Measurements from ENCODE around the gene FURIN. TPM values are rescaled to one million over a fixed set of nuclear protein-coding genes. Genes with fewer than 3 reads are reported as not detected.
"Not testable (repeated sequence)": the region's sequence is repeated elsewhere in the genome, so short reads cannot be mapped to it uniquely, and the experiment has no call there.

FURIN gene
- 10 to 100 TPM; 20.1 to 35.7 (median 28.3) TPM for polyA plus RNA-seq (ENCODE audit: insufficient read length in 10 of 10)
- long read RNA-seq, donor 1, full-length matches to known transcripts, result 1 of 1 reads
- long read RNA-seq, donor 1, partial matches to known transcripts, result 0 of 1 reads
- long read RNA-seq, donor 1, other reads (novel, unspliced or antisense), result 0 of 1 reads
- long read RNA-seq, donor 2, full-length matches to known transcripts, result 2 of 2 reads
- long read RNA-seq, donor 2, partial matches to known transcripts, result 0 of 2 reads
- long read RNA-seq, donor 2, other reads (novel, unspliced or antisense), result 0 of 2 reads
- long read RNA-seq, donor 3, result 0 reads
- long read RNA-seq, donor 4, full-length matches to known transcripts, result 1 of 8 reads
- long read RNA-seq, donor 4, partial matches to known transcripts, result 7 of 8 reads
- long read RNA-seq, donor 4, other reads (novel, unspliced or antisense), result 0 of 8 reads
- long read RNA-seq, donor 5, result 0 reads
- long read RNA-seq, donor 6, full-length matches to known transcripts, result 1 of 1 reads
- long read RNA-seq, donor 6, partial matches to known transcripts, result 0 of 1 reads
- long read RNA-seq, donor 6, other reads (novel, unspliced or antisense), result 0 of 1 reads
- long read RNA-seq, donor 7, full-length matches to known transcripts, result 3 of 3 reads
- long read RNA-seq, donor 7, partial matches to known transcripts, result 0 of 3 reads
- long read RNA-seq, donor 7, other reads (novel, unspliced or antisense), result 0 of 3 reads
- long read RNA-seq, donor 8, result 0 reads
- long read RNA-seq, donor 9, full-length matches to known transcripts, result 1 of 1 reads
- long read RNA-seq, donor 9, partial matches to known transcripts, result 0 of 1 reads
- long read RNA-seq, donor 9, other reads (novel, unspliced or antisense), result 0 of 1 reads

DNA sequence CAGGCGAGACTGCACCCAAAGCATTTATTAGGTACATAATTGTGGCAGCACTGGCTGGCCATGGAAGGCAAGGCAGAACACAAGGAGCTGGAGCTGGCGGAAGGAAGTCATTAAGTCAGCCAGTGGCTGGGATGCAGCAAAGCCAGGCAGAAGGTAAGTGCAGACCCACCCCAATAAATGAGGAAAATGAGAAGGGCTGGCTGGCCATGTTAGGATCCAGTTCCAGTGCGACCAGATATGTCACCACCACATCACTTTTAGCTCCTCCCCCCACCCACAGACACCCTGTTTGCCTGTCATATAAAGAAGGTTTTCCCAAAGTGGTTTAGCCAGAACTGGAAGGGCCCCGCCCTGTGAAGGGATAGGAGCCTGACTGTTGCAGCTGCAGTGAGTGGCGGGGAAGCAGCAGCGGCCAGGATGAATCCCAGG is at the start of gene FURIN:
FURIN (plus strand) TSS at position 328 of the 429 bp plus-strand sequence. CDS start 7,153 bp downstream, outside the sequence.
- no peak for DNase-seq

- DNase-seq, result peak in 1 of 3 donors; percentile 34
Measured at GRCh38 chr15:90819390-90819789, 49.0 kb upstream of the FURIN start.

DNA sequence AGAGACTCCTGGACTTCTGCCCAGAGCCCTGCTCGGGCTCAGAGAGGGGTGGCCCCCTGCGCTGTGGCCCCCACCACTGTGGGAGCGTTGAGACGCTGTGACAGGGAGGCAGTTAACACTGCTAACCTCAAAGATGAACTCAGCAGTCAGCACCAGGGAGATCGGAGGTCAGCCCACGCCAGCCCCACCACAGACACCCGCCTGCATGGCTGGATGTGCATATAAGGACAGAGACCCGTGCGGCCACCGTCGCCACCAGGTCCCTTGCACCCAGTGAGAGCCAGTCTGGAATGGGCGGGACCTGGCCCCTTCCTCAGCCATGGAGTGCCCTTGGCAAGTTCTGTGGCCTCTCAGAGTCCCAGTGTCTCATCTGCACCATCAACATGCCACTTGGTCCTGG is 48.5 kb upstream of the FURIN start:
- DNase-seq, result no peak

GRCh38 chr15:90820481-90820880 is 47.9 kb upstream of the FURIN start:
- no peak for DNase-seq

- no peak for DNase-seq
Measured at GRCh38 chr15:90822204-90822955, 46.0 kb upstream of the FURIN start.

- no peak for DNase-seq
Measured at GRCh38 chr15:90823455-90823974, 44.9 kb upstream of the FURIN start.

DNA sequence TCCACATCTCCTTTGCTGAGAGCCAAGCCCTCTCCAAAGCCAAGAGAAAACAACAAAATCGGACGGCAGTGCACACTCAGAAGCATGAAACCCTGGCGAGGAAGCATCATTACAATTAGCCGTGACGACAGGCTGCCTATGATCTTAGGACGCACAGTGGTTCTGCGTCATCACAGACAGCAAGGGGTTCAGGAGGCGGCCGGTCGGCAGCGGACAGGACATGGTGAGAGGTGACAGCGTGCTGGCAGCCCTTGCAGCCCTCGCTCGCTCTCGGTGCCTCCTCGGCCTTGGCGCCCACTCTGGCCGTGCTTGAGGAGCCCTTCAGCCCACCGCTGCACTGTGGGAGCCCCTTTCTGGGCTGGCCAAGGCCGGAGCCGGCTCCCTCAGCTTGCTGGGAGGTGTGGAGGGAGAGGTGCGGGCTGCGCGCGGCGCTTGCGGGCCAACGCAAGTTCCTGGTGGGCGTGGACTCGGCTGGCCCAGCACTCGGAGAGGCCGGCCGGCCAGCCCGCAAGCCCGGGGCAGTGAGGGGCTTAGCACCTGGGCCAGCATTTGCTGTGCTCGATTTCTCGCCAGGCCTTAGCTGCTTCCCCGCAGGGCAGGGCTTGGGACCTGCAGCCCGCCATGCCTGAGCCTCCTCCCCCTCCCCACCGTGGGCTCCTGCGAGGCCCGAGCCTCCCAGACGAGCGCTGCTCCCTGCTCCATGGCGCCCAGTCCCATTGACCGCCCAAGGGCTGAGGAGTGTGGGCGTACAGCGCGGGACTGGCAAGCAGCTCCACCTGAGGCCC is 43.1 kb upstream of the FURIN start:
- DNase-seq, result not testable (repeated sequence)

- DNase-seq, result not testable (repeated sequence)
Measured at GRCh38 chr15:90826206-90826885, 42.0 kb upstream of the FURIN start.

- no peak for DNase-seq
Measured at GRCh38 chr15:90826886-90827435, 41.4 kb upstream of the FURIN start.

DNA sequence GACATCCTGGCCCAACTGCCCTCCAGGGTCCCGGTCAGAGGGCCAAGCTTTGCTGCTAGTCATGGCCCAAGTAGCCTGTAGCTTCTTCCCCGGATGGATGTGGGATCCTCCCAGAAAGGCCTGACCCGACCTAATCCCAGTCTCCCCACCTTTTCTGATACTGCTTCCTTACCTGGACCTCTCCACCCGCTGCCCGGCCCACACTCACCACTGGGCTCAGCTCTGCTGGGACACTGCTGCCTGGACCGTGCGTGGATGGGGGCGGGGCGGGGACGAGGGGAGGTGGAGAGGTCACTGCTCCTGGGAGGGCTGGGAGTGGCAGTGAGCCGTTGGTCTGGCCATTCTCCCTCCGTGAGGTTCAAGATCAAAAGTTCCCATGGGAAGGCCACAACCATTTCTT is 40.3 kb upstream of the FURIN start:
- DNase-seq, result no peak

DNA sequence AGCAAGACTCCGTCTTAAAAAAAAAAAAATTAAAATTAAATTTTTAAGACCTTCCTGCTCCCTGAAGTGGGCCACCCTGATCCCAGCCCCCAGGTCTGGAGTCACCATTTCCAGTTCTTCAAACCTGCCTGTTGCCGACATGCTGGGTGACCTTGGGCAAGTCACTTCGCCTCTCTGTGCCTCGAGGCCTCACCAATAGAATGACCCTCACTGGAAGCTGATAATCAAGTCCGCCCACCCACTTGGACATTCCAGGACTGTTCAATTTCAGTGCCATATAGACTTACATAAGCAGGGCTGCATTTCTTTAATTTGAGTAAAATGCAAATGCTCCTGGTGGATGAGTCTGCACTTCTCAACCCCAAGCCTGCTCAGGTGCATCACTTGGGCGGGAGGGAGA is 39.3 kb upstream of the FURIN start:
- no peak for DNase-seq

GRCh38 chr15:90829942-90830440 is 38.4 kb upstream of the FURIN start:
- DNase-seq, result peak in 1 of 3 donors; percentile 45

GRCh38 chr15:90834626-90835025 is 33.8 kb upstream of the FURIN start:
- no peak for DNase-seq

DNA sequence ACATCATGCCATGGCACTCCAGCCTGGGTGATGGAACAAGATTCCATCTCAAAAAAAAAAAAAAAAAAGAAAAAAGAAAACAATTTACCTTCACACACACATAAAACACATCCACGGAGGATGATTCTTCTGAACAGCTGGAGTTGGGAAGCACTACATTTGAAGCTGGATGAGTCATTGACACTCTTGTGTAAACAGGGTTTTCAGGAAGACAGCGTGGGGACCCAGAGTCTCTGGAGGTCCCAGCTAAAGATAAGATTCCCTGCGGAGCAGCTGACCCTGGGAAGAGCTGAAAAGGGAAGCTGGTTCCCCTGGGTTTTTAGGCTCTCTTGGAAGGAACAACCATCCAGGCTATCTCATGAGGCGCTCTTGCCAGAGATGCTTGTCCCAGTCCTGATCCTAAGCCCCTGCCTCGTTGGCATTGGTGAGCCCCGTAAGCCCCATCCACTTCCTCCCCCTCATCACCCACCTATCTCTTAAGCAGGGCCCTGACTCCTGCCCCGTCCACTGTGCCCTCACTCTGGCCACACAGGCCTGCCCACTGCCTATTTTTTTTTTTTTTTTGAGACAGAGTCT is 32.0 kb upstream of the FURIN start:
- DNase-seq, result no peak

DNA sequence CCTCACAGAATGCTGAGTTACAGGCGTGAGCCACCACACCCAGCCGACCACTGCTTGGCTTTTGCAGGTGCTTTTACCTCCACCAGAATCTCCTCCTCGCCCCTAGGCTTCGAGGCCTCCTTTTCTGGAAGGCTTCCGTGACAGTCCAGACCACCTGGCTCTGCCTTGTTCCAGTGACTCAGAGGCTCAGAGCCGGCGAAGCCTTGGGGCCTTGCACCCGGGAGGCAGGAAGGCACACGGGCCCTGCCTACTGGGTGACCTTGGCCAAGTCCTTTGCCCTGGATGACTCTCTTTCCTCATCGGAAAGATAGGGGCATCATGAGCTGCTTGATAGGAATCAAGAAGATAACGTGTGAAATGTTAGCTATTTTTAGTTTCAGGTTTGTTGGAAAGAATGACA is 31.3 kb upstream of the FURIN start:
- no peak for DNase-seq

- DNase-seq, result no peak
Measured at GRCh38 chr15:90838139-90838538, 30.2 kb upstream of the FURIN start.

GRCh38 chr15:90838544-90838943 is 29.8 kb upstream of the FURIN start:
- no peak for DNase-seq

DNA sequence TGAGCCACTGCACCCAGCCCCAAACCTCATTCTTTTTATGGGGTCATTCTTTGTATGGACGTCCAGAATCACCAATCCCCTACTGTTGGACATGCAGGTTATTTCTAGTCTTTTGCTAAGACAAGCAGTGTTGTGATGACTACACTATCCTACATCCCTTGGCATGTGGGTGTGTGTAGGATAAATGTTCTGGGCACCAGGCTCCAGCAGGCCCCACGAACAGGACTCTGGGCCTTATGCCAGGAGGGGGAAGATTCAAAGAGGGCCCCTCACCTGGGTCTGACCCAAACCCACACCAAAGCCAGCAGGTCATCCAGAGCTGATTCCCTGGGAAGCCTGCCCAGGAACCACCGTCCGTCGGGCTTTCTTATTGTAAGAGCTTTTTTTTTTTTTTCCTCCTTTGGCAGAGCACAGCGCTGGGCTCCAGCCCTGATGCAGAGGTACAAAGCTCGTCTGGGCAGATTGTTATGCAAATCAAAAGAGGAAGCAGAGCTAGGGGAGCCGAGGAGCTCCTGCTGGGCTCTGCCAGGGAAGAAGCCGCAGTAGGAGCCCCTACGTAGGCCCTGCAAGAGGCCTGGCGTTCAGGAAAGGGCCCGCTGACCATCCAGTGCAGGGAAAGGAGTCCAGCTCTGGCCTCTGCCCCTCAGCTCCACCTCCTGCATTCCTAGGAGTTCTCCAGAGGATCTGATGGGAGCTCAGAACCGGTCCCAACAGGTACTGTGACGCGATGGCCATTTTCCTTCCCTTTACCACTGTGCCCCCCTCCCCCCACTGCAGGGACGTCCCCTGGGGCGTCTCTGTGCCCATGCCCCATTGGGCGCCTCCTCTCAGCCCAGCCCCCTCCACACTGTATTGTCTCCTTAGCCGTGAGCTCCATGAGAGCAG is 29.0 kb upstream of the FURIN start:
- DNase-seq, result peak in 1 of 3 donors; percentile 26
